BLaER1 treated with 17β-estradiol and CSF1 and Interleukin-3, amounts not matched to agents 10 nM and 100 nM (cell line): Measurements from ENCODE around the gene RHBDF2.

ENCODE experiments used
- H3K27ac ChIP-seq, 11 experiments: shearing (Covaris generic); formaldehyde crosslinking; 2 replicates each; pipeline ENCODE4 v1.8.1; 2022
- H3K27me3 ChIP-seq, 11 experiments: shearing (Covaris generic); formaldehyde crosslinking; 2 replicates each; pipeline ENCODE4 v1.8.1; 2022
- H3K36me3 ChIP-seq, 11 experiments: shearing (Covaris generic); formaldehyde crosslinking; 2 replicates each; pipeline ENCODE4 v1.8.1; 2022
- H3K4me1 ChIP-seq, 10 experiments: shearing (Covaris generic); formaldehyde crosslinking; 2 replicates each; pipeline ENCODE4 v1.8.1; 2022
- H3K4me2 ChIP-seq, 11 experiments: shearing (Covaris generic); formaldehyde crosslinking; 2 replicates each; pipeline ENCODE4 v1.8.1; 2022
- H3K4me3 ChIP-seq, 10 experiments: shearing (Covaris generic); formaldehyde crosslinking; 2 replicates each; pipeline ENCODE4 v1.8.1; 2022
- H3K9ac ChIP-seq, 11 experiments: shearing (Covaris generic); formaldehyde crosslinking; 2 replicates each; pipeline ENCODE4 v1.8.1; 2022
- H3K9me3 ChIP-seq, 11 experiments: shearing (Covaris generic); formaldehyde crosslinking; replicated peaks in 1 of 11; 2 replicates each; pipeline ENCODE4 v1.8.1; 2022
- H4K20me1 ChIP-seq, 11 experiments: shearing (Covaris generic); formaldehyde crosslinking; 2 replicates each; pipeline ENCODE4 v1.8.1; 2022
- Cebpa-rat ChIP-seq, 11 experiments: shearing (Covaris generic); IDR thresholded peaks; 2 replicates each; pipeline ENCODE4 v1.8.1; 2022

Gene RHBDF2

GRCh38 chr17:76545918-76546555, 44.8 kb upstream of the RHBDF2 start:
- Histone ChIP-seq H3K27me3 (peaks cover 40 to 49% (median 44%) of the 10 kb centered on the region in 11 experiments), H3K27ac (peak overlapping the region in 9 of 11 experiments; percentile 36 to 88 (median 78); a peak in 18 of 22 replicates), H3K4me1 (peaks cover 88 to 100% (median 100%) of the 10 kb centered on the region in 10 experiments), H3K9me3 (no peaks in the 10 kb centered on the region), H3K4me2 (peak overlapping the region; percentile 81 to 99 (median 87)), H3K4me3 (peak overlapping the region in 1 of 10 experiments; percentile 15; a peak in 1 of 20 replicates), H3K9ac (peak overlapping the region in 10 of 11 experiments; percentile 11 to 77 (median 62); a peak in 16 of 22 replicates), H3K36me3 (no peaks in the 10 kb centered on the region), H4K20me1 (peaks cover 0 to 9% (median 0%) of the 10 kb centered on the region in 11 experiments; a peak in 1 of 22 replicates)
- no peak for TF ChIP-seq Cebpa-rat (IDR thresholded peaks at IDR 0.05)

DNA sequence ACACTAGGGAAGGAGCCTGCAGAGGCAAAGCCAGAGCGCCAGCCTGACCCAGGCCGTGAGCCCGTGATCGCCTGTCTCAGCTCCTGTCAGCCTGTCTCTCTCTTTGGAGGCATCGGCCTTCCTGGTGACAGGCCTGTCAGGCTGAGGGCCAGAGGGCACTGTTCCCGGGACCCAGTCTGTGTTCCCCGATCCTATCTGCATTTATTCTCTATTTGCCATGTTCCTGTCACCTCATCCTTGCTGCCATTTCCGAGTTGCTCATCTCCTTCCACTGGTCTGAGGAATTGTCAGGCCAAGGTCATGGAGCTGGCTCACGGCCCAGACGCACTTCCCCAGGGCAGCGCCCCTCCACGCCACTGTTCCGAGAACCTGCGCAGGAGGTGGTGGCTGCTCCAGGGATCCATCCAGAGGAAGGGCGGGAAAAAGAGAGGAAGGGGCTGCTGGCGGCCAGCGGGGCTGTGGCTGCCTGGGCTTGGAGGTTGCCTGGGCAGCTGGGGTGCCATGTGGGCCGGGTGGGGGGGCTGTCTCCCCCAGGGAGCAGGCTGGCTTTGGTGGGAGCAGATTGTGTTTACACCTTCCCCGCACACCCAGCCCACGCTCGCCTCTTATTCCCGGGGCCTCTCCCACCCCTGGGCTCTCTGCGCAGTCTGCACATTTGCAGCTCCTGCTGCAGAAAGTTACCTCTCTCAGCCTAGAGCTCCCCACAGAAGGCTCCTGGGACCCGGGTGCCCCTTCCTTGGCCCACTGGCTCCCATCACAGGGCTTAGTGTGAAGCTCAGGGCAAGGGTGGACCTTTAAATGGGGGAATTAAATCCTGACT, 43.5 kb upstream of the RHBDF2 start:
- H3K4me1 ChIP-seq, result peaks cover 84 to 100% (median 97%) of the 10 kb centered on the region in 10 experiments
- H3K36me3 ChIP-seq, result no peaks in the 10 kb centered on the region
- H3K4me3 ChIP-seq, result peak overlapping the region in 3 of 10 experiments; percentile 3 to 23 (median 8); a peak in 1 of 20 replicates
- H3K9ac ChIP-seq, result peak overlapping the region in 10 of 11 experiments; percentile 10 to 68 (median 36); a peak in 14 of 22 replicates
- TF ChIP-seq Cebpa-rat (IDR thresholded peaks at IDR 0.05), result no peak
- H3K27ac ChIP-seq, result peak overlapping the region in 5 of 11 experiments; percentile 7 to 88 (median 35); a peak in 7 of 22 replicates
- H3K4me2 ChIP-seq, result peak overlapping the region; percentile 81 to 99 (median 87)
- H3K9me3 ChIP-seq, result no peaks in the 10 kb centered on the region
- peaks cover 43 to 54% (median 49%) of the 10 kb centered on the region in 11 experiments for H3K27me3 ChIP-seq
- peaks cover 0 to 9% (median 0%) of the 10 kb centered on the region in 11 experiments; a peak in 1 of 22 replicates for H4K20me1 ChIP-seq

- Histone ChIP-seq H3K27ac (peak overlapping the region in 5 of 11 experiments; percentile 7 to 44 (median 35); a peak in 6 of 22 replicates), H3K4me2 (peak overlapping the region; percentile 81 to 99 (median 87)), H3K9ac (peak overlapping the region; percentile 10 to 61 (median 34); a peak in 15 of 22 replicates), H4K20me1 (peaks cover 0 to 9% (median 0%) of the 10 kb centered on the region in 11 experiments; a peak in 1 of 22 replicates), H3K9me3 (no peaks in the 10 kb centered on the region), H3K36me3 (no peaks in the 10 kb centered on the region), H3K4me1 (peaks cover 78 to 100% (median 98%) of the 10 kb centered on the region in 10 experiments), H3K27me3 (peaks cover 51 to 62% (median 57%) of the 10 kb centered on the region in 11 experiments), H3K4me3 (peak overlapping the region in 3 of 10 experiments; percentile 3 to 23 (median 8); a peak in 1 of 20 replicates)
- TF ChIP-seq Cebpa-rat (IDR thresholded peaks at IDR 0.05), result no peak
Observed at GRCh38 chr17:76543826-76544545, 42.8 kb upstream of the RHBDF2 start.

GRCh38 chr17:76543482-76543825, 42.2 kb upstream of the RHBDF2 start:
- no peak overlapping the region for H3K4me3 ChIP-seq
- no peaks in the 10 kb centered on the region for H3K9me3 ChIP-seq
- no peak for TF ChIP-seq Cebpa-rat (IDR thresholded peaks at IDR 0.05)
- H3K27me3 ChIP-seq, result peaks cover 56 to 67% (median 62%) of the 10 kb centered on the region in 11 experiments
- H4K20me1 ChIP-seq, result peaks cover 0 to 12% (median 0%) of the 10 kb centered on the region in 11 experiments; a peak in 2 of 22 replicates
- H3K4me1 ChIP-seq, result peaks cover 78 to 100% (median 98%) of the 10 kb centered on the region in 10 experiments
- peak overlapping the region in 3 of 11 experiments; percentile 30 to 61 (median 38); a peak in 4 of 22 replicates for H3K9ac ChIP-seq
- no peak overlapping the region for H3K27ac ChIP-seq
- peak overlapping the region; percentile 81 to 99 (median 87) for H3K4me2 ChIP-seq
- H3K36me3 ChIP-seq, result no peaks in the 10 kb centered on the region

DNA sequence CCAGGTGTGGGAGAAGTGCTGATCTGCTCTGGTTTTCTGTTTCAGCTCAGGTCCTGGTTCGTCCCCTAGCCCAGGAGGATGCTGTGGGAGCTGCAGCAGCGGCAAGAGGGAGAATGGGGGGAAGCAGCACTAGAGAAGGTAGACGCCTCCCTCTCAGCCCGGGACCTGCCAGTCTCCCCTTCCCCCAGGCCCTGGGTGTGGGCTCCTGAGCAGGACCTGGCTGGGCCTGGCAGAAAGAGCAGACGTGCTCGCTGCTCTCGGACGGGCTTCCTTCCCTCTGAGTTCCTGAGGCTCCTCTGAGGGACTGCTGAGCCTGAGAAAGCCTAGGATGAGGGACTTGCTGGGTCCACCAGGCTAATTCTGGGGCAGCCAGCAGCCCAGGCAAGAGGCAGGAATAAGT, 41.8 kb upstream of the RHBDF2 start:
- H3K9ac ChIP-seq, result peak overlapping the region in 2 of 11 experiments; percentile 21 to 30; a peak in 1 of 22 replicates

GRCh38 chr17:76542566-76542971, 41.3 kb upstream of the RHBDF2 start:
- Histone ChIP-seq H3K4me1 (peaks cover 78 to 100% (median 97%) of the 10 kb centered on the region in 10 experiments), H3K27ac (no peak overlapping the region), H4K20me1 (peaks cover 0 to 13% (median 0%) of the 10 kb centered on the region in 11 experiments; a peak in 2 of 22 replicates), H3K4me2 (peak overlapping the region in 9 of 11 experiments; percentile 82 to 99 (median 93); a peak in 12 of 22 replicates), H3K9me3 (no peaks in the 10 kb centered on the region), H3K36me3 (no peaks in the 10 kb centered on the region), H3K9ac (peak overlapping the region in 3 of 11 experiments; percentile 8 to 30 (median 21); a peak in 1 of 22 replicates), H3K4me3 (no peak overlapping the region), H3K27me3 (peaks cover 65 to 76% (median 71%) of the 10 kb centered on the region in 11 experiments)
- TF ChIP-seq Cebpa-rat (IDR thresholded peaks at IDR 0.05), result no peak

More for the DNA sequence above, 41.8 kb upstream of the RHBDF2 start:
- H3K27ac ChIP-seq, result no peak overlapping the region
- no peak overlapping the region for H3K4me3 ChIP-seq
- TF ChIP-seq Cebpa-rat (IDR thresholded peaks at IDR 0.05), result no peak
- peaks cover 78 to 100% (median 98%) of the 10 kb centered on the region in 10 experiments for H3K4me1 ChIP-seq
- no peaks in the 10 kb centered on the region for H3K36me3 ChIP-seq
- H3K27me3 ChIP-seq, result peaks cover 61 to 72% (median 67%) of the 10 kb centered on the region in 11 experiments
- peaks cover 0 to 13% (median 0%) of the 10 kb centered on the region in 11 experiments; a peak in 2 of 22 replicates for H4K20me1 ChIP-seq
- peak overlapping the region in 9 of 11 experiments; percentile 81 to 99 (median 90); a peak in 18 of 22 replicates for H3K4me2 ChIP-seq
- no peaks in the 10 kb centered on the region for H3K9me3 ChIP-seq

DNA sequence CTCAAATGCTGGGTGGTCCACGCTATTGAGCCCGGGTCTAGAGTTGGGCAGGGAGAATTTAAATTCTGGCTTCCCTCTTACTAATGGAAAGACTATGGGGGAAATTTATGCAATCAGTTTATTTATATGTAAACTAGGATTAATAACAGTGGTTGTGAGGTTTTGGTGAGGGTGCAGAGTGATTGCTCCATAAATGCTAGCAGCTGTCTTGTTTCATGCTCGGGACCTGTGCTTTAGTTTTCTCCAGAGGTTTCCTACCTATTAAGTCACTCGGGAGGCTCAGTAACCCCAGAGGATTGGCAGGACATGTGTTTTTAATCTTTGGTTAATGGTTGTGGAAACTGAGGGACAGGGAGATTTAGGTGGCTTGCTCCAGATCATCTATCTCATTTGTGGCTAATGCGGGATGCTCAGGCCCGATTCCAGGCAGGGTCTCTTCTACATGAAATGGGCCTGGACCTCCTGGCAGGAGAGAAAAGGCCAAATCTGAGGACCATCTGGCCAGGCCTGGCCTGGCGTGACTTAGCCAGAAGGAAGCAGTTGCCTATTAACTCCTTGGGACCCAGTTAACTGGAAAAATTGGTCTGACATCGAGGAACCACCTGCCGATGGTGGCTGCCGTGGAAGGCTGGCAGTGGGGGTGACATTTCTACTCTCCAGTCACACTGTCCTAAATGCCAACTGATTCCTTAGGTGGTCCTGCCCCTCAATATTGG, 40.7 kb upstream of the RHBDF2 start:
- Histone ChIP-seq H3K4me1 (peaks cover 71 to 98% (median 96%) of the 10 kb centered on the region in 10 experiments), H4K20me1 (peaks cover 0 to 13% (median 0%) of the 10 kb centered on the region in 11 experiments; a peak in 2 of 22 replicates), H3K36me3 (no peaks in the 10 kb centered on the region), H3K4me3 (no peak overlapping the region), H3K4me2 (peak overlapping the region; percentile 80 to 99 (median 90); a peak in 20 of 22 replicates), H3K9ac (0 out of 22 replicates have a peak overlapping the region, but pooled peaks of 1 of the 11 experiments have one; percentile 8), H3K27me3 (peaks cover 72 to 83% (median 78%) of the 10 kb centered on the region in 11 experiments), H3K9me3 (no peaks in the 10 kb centered on the region), H3K27ac (no peak overlapping the region)
- no peak for TF ChIP-seq Cebpa-rat (IDR thresholded peaks at IDR 0.05)
